ENCODE measurements around the gene TPRN. TPM values are rescaled to one million over a fixed set of nuclear protein-coding genes. Genes with fewer than 3 reads are reported as not detected.
A peak's percentile ranks its signal among the peaks of the same experiment; 100 is the strongest.

Gene TPRN, protein sequence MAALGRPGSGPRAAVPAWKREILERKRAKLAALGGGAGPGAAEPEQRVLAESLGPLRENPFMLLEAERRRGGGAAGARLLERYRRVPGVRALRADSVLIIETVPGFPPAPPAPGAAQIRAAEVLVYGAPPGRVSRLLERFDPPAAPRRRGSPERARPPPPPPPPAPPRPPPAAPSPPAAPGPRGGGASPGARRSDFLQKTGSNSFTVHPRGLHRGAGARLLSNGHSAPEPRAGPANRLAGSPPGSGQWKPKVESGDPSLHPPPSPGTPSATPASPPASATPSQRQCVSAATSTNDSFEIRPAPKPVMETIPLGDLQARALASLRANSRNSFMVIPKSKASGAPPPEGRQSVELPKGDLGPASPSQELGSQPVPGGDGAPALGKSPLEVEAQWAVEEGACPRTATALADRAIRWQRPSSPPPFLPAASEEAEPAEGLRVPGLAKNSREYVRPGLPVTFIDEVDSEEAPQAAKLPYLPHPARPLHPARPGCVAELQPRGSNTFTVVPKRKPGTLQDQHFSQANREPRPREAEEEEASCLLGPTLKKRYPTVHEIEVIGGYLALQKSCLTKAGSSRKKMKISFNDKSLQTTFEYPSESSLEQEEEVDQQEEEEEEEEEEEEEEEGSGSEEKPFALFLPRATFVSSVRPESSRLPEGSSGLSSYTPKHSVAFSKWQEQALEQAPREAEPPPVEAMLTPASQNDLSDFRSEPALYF
- total RNA-seq, result 5.1 and 5.8 TPM in 2 replicates
- 1.6 and 2.3 TPM in 2 replicates for polyA plus RNA-seq
- polyA plus RNA-seq (2012), result 4.4 and 8.7 TPM in 2 replicates
- 2.5 and 2.9 TPM in 2 replicates for polyA minus RNA-seq (ENCODE audit: low replicate concordance)

DNA sequence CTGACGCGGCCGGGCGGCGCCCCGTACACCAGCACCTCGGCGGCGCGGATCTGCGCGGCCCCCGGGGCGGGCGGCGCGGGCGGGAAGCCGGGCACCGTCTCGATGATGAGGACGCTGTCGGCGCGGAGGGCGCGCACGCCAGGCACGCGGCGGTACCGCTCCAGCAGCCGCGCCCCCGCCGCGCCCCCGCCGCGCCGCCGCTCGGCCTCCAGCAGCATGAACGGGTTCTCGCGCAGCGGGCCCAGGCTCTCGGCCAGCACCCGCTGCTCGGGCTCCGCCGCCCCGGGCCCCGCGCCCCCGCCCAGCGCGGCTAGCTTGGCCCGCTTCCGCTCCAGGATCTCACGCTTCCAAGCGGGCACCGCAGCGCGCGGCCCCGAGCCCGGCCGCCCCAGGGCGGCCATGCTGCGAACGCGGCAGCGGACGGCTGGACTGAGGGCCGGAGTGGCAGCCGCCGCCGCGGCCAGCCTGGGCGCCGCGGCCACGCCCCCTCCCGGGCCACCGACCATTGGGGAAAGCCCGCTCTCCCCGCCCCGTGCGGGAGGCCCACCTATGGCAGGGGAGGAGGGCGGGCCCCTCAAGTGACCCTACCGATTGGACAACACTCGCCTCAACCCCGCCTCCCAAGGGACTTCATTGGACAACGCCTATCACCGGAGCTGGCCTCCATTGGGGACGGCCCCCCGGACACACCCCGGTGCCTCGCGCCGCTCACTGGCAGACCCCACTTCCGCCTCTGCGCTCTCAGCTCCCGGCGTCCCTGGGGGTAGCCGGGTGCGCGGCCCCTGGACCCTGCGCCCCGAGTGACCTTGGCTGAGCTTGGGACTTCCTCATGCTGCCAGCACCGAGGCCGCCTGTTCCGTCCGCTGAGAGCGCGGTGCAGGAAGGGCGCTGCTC, at the start of gene TPRN:
TPRN (minus strand) TSS at position 431 of the 894 bp plus-strand sequence; CDS start at position 401, 30 bp downstream.
- H3K9ac ChIP-seq (ENCODE audit: insufficient read depth, low read length), result peak within 1 kb of the TSS; percentile 61
- H4K20me1 ChIP-seq (ENCODE audit: control insufficient read depth, extremely low read depth, insufficient read depth, low read length), result no peaks in the 10 kb centered on the region
- TF ChIP-seq EZH2 (IDR thresholded peaks at IDR 0.05; ENCODE audit: low read length, missing control alignments), result no peak
- TF ChIP-seq, protein P1, sequence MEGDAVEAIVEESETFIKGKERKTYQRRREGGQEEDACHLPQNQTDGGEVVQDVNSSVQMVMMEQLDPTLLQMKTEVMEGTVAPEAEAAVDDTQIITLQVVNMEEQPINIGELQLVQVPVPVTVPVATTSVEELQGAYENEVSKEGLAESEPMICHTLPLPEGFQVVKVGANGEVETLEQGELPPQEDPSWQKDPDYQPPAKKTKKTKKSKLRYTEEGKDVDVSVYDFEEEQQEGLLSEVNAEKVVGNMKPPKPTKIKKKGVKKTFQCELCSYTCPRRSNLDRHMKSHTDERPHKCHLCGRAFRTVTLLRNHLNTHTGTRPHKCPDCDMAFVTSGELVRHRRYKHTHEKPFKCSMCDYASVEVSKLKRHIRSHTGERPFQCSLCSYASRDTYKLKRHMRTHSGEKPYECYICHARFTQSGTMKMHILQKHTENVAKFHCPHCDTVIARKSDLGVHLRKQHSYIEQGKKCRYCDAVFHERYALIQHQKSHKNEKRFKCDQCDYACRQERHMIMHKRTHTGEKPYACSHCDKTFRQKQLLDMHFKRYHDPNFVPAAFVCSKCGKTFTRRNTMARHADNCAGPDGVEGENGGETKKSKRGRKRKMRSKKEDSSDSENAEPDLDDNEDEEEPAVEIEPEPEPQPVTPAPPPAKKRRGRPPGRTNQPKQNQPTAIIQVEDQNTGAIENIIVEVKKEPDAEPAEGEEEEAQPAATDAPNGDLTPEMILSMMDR (conservative IDR thresholded peaks at IDR 0.05 in 1 of 2, IDR thresholded peaks at IDR 0.05 in 1 of 2; ENCODE audit: low read depth in 1 of 2, low read length in 2 of 2), result no peak

DNA sequence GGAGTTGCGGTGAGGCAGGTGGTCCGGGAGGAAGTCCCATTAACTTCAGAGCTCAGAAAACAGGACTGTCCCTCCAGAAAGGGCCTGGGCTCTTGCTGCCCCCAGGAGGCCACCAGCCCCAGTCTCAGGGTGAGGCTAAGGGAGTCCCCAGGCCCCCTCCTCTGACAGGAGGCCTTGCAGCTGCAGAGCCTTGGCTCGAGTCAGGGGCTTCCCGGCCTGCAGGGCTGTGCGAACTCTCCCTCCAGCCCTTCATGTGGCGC, 47.3 kb upstream of the TPRN start:
- Histone ChIP-seq H3K4me2 (ENCODE audit: extremely low read depth, insufficient read depth, low read length) (no peak overlapping the region), H3K79me2 (ENCODE audit: control insufficient read depth, insufficient read depth, low read length) (peaks cover 11% of the 10 kb centered on the region), H3K27ac (ENCODE audit: insufficient read depth, low read length) (no peak overlapping the region), H3K36me3 (ENCODE audit: control insufficient read depth, insufficient read depth, low read length) (peaks cover 6% of the 10 kb centered on the region), H3K4me1 (ENCODE audit: control insufficient read depth, extremely low read depth, insufficient read depth, low read length) (peaks cover under 1% of the 10 kb centered on the region), H3K4me3 (replicated peaks in 1 of 4; ENCODE audit: control extremely low read depth in 1 of 4, insufficient read depth in 1 of 4, low read depth in 3 of 4, low read length in 4 of 4) (no peak overlapping the region), H4K20me1 (ENCODE audit: control insufficient read depth, extremely low read depth, insufficient read depth, low read length) (no peaks in the 10 kb centered on the region), H2AFZ (ENCODE audit: low read length) (no peak overlapping the region), H3K27me3 (ENCODE audit: control insufficient read depth, insufficient read depth, low read length) (no peaks in the 10 kb centered on the region), H3K9ac (ENCODE audit: insufficient read depth, low read length) (no peak overlapping the region), H3K9me3 (ENCODE audit: control insufficient read depth, insufficient read depth, low read depth, low read length) (no peaks in the 10 kb centered on the region)
- TF ChIP-seq, protein P1 (conservative IDR thresholded peaks at IDR 0.05 in 1 of 2, IDR thresholded peaks at IDR 0.05 in 1 of 2; ENCODE audit: low read depth in 1 of 2, low read length in 2 of 2), result no peak
- TF ChIP-seq EZH2 (IDR thresholded peaks at IDR 0.05; ENCODE audit: low read length, missing control alignments), result no peak
- no peak for DNase-seq (ENCODE audit: low read depth in 2 of 2)

More for the DNA sequence above, at the start of gene TPRN:
- H2AFZ ChIP-seq (ENCODE audit: low read length), result no peak within 1 kb of the TSS
- H3K4me3 ChIP-seq (replicated peaks in 1 of 4; ENCODE audit: control extremely low read depth in 1 of 4, insufficient read depth in 1 of 4, low read depth in 3 of 4, low read length in 4 of 4), result peak within 1 kb of the TSS; percentile 47 to 72 (median 60)
- DNase-seq (ENCODE audit: low read depth in 2 of 2), result peak; percentile 98 to 99
- no peaks in the 10 kb centered on the region for H3K36me3 ChIP-seq (ENCODE audit: control insufficient read depth, insufficient read depth, low read length)
- H3K4me1 ChIP-seq (ENCODE audit: control insufficient read depth, extremely low read depth, insufficient read depth, low read length), result peaks cover 16% of the 10 kb centered on the region
- H3K79me2 ChIP-seq (ENCODE audit: control insufficient read depth, insufficient read depth, low read length), result peaks cover 28% of the 10 kb centered on the region
- H3K4me2 ChIP-seq (ENCODE audit: extremely low read depth, insufficient read depth, low read length), result peak within 1 kb of the TSS; percentile 78
- peak within 1 kb of the TSS; percentile 24 for H3K27ac ChIP-seq (ENCODE audit: insufficient read depth, low read length)
- no peaks in the 10 kb centered on the region for H3K9me3 ChIP-seq (ENCODE audit: control insufficient read depth, insufficient read depth, low read depth, low read length)
- H3K27me3 ChIP-seq (ENCODE audit: control insufficient read depth, insufficient read depth, low read length), result no peaks in the 10 kb centered on the region
